ENCODE measurements around the gene AGBL1. TPM values are rescaled to one million over a fixed set of nuclear protein-coding genes. Genes with fewer than 3 reads are reported as not detected.

AGBL1 gene
- polyA plus RNA-seq, 2 of the 4 experiments (the other 2 are of a cell fraction): not detected

DNA sequence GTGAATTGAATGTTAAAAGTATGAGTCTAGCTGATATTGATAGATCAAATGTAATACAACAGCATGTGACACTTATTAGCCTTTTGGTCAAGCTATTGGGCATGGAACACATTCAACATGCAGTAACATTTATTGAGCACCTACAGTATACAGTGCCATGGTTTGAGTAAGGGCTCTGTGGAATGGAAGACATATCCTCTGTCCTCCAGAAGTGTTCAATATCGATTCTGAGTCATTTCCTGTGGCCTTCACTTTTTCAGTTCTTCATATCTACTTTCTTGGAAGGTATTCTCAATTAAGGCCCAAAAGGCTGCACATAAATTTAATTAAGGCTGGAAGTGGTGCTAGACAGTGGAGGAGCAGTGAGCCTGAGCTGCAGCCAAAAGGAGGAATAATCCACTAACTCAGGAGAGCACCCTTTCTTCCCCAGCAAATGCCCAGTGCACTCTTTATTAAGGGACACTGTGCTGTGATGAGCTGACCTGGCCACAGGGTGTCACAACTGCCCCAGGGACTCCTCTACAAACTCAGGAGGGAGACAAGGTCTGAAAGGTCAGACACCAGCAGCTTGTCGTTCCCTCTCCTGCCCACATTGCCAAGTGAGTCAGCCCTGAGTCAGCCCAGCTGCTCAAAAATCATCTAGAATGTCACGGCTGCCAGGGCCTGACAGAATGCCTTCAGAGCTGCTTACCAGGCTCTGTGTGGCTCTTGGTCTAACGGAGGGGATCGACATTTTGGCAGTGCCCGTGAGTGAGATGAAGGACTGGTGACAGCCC is 544.8 kb downstream of the AGBL1 start (continued):
- TF ChIP-seq MAZ (IDR thresholded peaks at IDR 0.05; ENCODE audit: borderline replicate concordance, low read depth, low read length) (no peak), FOSB (CRISPR knock-in tag; IDR thresholded peaks at IDR 0.05) (no peak), CEBPB (IDR thresholded peaks at IDR 0.05) (no peak), FOSL2 (IDR thresholded peaks at IDR 0.05) (peak; percentile 96), FOSL2 (CRISPR knock-in tag; IDR thresholded peaks at IDR 0.05) (peak; percentile 97), GATA3 (IDR thresholded peaks at IDR 0.05; ENCODE audit: borderline replicate concordance) (peak; percentile 77; the same call in 1 of the 2 replicates), JUN (IDR thresholded peaks at IDR 0.05) (peak; percentile 32 to 54; a peak in 2 of 5 replicates), HOXB13 (CRISPR knock-in tag; IDR thresholded peaks at IDR 0.05; ENCODE audit: low read depth) (no peak), MYC (IDR thresholded peaks at IDR 0.05; ENCODE audit: borderline replicate concordance, low read length) (no peak), ESRRA (IDR thresholded peaks at IDR 0.05; ENCODE audit: borderline replicate concordance, low read length) (peak; percentile 65; the same call in 1 of the 2 replicates), RAD21 (conservative IDR thresholded peaks at IDR 0.05 in 1 of 2, IDR thresholded peaks at IDR 0.05 in 1 of 2) (peak; percentile 97 to 99), JUNB (IDR thresholded peaks at IDR 0.05) (peak; percentile 87), BHLHE40 (IDR thresholded peaks at IDR 0.05; ENCODE audit: low read depth, low read length) (no peak), CBX8 (IDR thresholded peaks at IDR 0.05) (no peak), NFE2L2 (conservative IDR thresholded peaks at IDR 0.05; ENCODE audit: low read length) (no peak)
- TF ChIP-seq, protein P1, sequence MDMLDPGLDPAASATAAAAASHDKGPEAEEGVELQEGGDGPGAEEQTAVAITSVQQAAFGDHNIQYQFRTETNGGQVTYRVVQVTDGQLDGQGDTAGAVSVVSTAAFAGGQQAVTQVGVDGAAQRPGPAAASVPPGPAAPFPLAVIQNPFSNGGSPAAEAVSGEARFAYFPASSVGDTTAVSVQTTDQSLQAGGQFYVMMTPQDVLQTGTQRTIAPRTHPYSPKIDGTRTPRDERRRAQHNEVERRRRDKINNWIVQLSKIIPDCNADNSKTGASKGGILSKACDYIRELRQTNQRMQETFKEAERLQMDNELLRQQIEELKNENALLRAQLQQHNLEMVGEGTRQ (IDR thresholded peaks at IDR 0.05): no peak
- TF ChIP-seq, protein P2, sequence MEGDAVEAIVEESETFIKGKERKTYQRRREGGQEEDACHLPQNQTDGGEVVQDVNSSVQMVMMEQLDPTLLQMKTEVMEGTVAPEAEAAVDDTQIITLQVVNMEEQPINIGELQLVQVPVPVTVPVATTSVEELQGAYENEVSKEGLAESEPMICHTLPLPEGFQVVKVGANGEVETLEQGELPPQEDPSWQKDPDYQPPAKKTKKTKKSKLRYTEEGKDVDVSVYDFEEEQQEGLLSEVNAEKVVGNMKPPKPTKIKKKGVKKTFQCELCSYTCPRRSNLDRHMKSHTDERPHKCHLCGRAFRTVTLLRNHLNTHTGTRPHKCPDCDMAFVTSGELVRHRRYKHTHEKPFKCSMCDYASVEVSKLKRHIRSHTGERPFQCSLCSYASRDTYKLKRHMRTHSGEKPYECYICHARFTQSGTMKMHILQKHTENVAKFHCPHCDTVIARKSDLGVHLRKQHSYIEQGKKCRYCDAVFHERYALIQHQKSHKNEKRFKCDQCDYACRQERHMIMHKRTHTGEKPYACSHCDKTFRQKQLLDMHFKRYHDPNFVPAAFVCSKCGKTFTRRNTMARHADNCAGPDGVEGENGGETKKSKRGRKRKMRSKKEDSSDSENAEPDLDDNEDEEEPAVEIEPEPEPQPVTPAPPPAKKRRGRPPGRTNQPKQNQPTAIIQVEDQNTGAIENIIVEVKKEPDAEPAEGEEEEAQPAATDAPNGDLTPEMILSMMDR (IDR thresholded peaks at IDR 0.05): peak; percentile 91
- TF ChIP-seq, protein P3, sequence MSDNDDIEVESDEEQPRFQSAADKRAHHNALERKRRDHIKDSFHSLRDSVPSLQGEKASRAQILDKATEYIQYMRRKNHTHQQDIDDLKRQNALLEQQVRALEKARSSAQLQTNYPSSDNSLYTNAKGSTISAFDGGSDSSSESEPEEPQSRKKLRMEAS (IDR thresholded peaks at IDR 0.05): peak; percentile 81
- TF ChIP-seq, protein P4, sequence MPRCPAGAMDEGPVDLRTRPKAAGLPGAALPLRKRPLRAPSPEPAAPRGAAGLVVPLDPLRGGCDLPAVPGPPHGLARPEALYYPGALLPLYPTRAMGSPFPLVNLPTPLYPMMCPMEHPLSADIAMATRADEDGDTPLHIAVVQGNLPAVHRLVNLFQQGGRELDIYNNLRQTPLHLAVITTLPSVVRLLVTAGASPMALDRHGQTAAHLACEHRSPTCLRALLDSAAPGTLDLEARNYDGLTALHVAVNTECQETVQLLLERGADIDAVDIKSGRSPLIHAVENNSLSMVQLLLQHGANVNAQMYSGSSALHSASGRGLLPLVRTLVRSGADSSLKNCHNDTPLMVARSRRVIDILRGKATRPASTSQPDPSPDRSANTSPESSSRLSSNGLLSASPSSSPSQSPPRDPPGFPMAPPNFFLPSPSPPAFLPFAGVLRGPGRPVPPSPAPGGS (IDR thresholded peaks at IDR 0.05): no peak

DNA sequence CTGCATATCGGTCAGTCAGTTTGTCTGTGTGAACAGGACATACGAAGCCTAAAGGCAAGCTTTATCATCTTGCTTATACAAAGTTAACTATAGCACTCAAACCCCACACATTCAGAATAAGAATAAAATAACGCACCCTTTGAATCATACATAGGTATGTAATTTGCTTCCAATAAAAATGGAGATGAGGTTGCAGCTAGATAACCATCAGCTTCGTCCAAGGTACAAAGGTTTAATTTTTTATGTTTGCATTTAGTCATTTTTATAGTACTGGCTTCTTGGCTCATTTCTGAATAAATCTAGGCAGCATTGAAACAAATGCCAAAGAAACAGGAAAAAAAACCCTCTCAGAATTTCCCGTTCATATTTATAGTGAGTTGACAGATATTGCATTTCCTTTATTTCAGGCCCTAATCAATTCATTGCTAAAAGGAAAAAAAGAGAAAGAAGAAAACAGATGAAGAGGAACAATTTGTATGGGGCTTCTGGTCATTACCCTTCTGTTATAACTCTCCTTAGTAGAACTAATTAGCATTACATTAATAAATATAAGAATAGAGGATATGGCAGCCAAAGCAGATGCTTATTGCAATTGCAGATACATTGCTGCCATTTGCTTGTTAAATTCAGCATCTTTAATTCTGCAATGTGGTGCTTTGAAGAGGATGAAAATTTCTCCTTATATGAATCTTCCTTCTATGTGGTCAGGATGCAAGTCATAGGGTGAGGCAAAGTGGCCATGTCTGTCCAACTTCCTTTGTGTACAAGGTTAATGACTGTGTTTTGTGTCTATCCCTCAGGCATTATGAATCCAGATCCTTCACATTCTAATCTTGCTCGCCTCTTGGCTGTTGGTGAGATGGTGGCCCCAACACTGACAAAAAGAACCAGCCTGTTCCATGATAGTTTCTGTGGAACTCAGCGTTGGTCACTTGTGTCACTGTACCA is 550.0 kb downstream of the AGBL1 start:
- WGBS (ENCODE audit: missing lambda C conversion rate): 15% methylated on average over 7 of the region's 7 CpGs
- Histone ChIP-seq H3K4me2 (peak overlapping the region; percentile 59), H3K4me1 (peaks cover 24% of the 10 kb centered on the region), H3K27ac (no peak overlapping the region), H3K9me3 (no peaks in the 10 kb centered on the region), H3K4me3 (no peak overlapping the region)
- peak; percentile 21 to 45 for DNase-seq (ENCODE audit: low read depth in 1 of 2, low spot score in 1 of 2)
- no peak for FAIRE-seq
- peak; percentile 23 to 49; a peak in 3 of 6 replicates for ATAC-seq
- CTCF ChIA-PET: interaction anchor here (1.3 to 1.5 kb wide), 2 partner anchors 10 to 1618 kb away, joined by 3 read pairs; no protein-coding TSS in a partner anchor
- TF ChIP-seq RARB (CRISPR knock-in tag; IDR thresholded peaks at IDR 0.05) (no peak), GATA3 (IDR thresholded peaks at IDR 0.05; ENCODE audit: borderline replicate concordance) (peak; percentile 88; the same call in 1 of the 2 replicates), FOSL2 (IDR thresholded peaks at IDR 0.05) (no peak), FOSL2 (CRISPR knock-in tag; IDR thresholded peaks at IDR 0.05) (0 out of 2 replicates have a peak, but pooled peaks have one; percentile 24), JUNB (IDR thresholded peaks at IDR 0.05) (peak; percentile 64; the same call in 1 of the 2 replicates), FOSB (CRISPR knock-in tag; IDR thresholded peaks at IDR 0.05) (no peak), RCOR1 (IDR thresholded peaks at IDR 0.05; ENCODE audit: low read depth, low read length) (no peak)
- TF ChIP-seq, protein P2 (IDR thresholded peaks at IDR 0.05): no peak
- TF ChIP-seq, protein P5, sequence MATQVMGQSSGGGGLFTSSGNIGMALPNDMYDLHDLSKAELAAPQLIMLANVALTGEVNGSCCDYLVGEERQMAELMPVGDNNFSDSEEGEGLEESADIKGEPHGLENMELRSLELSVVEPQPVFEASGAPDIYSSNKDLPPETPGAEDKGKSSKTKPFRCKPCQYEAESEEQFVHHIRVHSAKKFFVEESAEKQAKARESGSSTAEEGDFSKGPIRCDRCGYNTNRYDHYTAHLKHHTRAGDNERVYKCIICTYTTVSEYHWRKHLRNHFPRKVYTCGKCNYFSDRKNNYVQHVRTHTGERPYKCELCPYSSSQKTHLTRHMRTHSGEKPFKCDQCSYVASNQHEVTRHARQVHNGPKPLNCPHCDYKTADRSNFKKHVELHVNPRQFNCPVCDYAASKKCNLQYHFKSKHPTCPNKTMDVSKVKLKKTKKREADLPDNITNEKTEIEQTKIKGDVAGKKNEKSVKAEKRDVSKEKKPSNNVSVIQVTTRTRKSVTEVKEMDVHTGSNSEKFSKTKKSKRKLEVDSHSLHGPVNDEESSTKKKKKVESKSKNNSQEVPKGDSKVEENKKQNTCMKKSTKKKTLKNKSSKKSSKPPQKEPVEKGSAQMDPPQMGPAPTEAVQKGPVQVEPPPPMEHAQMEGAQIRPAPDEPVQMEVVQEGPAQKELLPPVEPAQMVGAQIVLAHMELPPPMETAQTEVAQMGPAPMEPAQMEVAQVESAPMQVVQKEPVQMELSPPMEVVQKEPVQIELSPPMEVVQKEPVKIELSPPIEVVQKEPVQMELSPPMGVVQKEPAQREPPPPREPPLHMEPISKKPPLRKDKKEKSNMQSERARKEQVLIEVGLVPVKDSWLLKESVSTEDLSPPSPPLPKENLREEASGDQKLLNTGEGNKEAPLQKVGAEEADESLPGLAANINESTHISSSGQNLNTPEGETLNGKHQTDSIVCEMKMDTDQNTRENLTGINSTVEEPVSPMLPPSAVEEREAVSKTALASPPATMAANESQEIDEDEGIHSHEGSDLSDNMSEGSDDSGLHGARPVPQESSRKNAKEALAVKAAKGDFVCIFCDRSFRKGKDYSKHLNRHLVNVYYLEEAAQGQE (IDR thresholded peaks at IDR 0.05): no peak
- POLR2A ChIA-PET: interaction anchor here (0.6 kb wide), 1 partner anchor 383 kb away, joined by 3 read pairs; no protein-coding TSS in a partner anchor

Measured in A549 (cell line).